AG04450 (cell line): ENCODE measurements around the gene TAF11L2. TPM values are rescaled to one million over a fixed set of nuclear protein-coding genes. Genes with fewer than 3 reads are reported as not detected.
"Not testable (repeated sequence)": the region's sequence is repeated elsewhere in the genome, so short reads cannot be mapped to it uniquely, and the experiment has no call there.

Experiments
- CTCF ChIA-PET: fragments of 300-600, 350-600 bp; formaldehyde crosslinking; extraction: SDS; loops from one replicate; lab custom pipeline; 2022; ENCODE audit warnings: antibody characterized with exemption, inconsistent platforms; lab: Charles Lee
- POLR2A ChIA-PET: fragments of 350-600 bp; formaldehyde crosslinking; extraction: SDS; loops from one replicate; lab custom pipeline; 2021; ENCODE audit warnings: antibody characterized with exemption, inconsistent platforms; lab: Yijun Ruan, JAX
- DNase-seq: peaks from one replicate; pipeline ENCODE4 v3.0.0-alpha.2; 2011; ENCODE audit warnings: low read depth, low spot score
- H3K27ac ChIP-seq: one replicate; pipeline ENCODE4 v1.5.1; 2012; ENCODE audit warnings: low read depth, low read length, control low read depth
- H3K27me3 ChIP-seq: one replicate; pipeline ENCODE4 v1.6.0; 2012; ENCODE audit warnings: low read length; ENCODE audit not compliant: control insufficient read depth, insufficient read depth
- H3K4me3 ChIP-seq: 2 replicates; pipeline ENCODE4 v1.5.1; 2011; ENCODE audit warnings: mild to moderate bottlenecking, low read depth, low read length, control low read depth
- H3K9me3 ChIP-seq: 2 replicates; pipeline ENCODE4 v1.5.1; 2012; ENCODE audit warnings: low read length; ENCODE audit not compliant: control insufficient read depth, insufficient read depth
- CTCF ChIP-seq: IDR thresholded peaks from 2 replicates; pipeline ENCODE4 v1.5.1; 2011; ENCODE audit warnings: low read depth, low read length, control low read depth, inconsistent platforms
- polyA plus RNA-seq: library from polyadenylated mRNA; depleted of rRNA; stranded (reverse); fragments of >200 nt; gene quantifications from 2 replicates; pipeline ENCODE4 v1.2.3, GENCODE V29; 2011

TAF11L2 gene
- polyA plus RNA-seq, 1 experiment: not detected

- Histone ChIP-seq H3K27ac (no peak overlapping the region), H3K4me3 (no peak overlapping the region), H3K27me3 (no peaks in the 10 kb centered on the region), H3K9me3 (no peaks in the 10 kb centered on the region; the same call in 1 of the 2 replicates)
- CTCF ChIA-PET: no interaction called here
- DNase-seq: no peak
- POLR2A ChIA-PET: no interaction called here
- no peak for TF ChIP-seq CTCF
Measured at GRCh38 chr5:17497446-17497845, 585 bp upstream of the TAF11L2 start.

DNA sequence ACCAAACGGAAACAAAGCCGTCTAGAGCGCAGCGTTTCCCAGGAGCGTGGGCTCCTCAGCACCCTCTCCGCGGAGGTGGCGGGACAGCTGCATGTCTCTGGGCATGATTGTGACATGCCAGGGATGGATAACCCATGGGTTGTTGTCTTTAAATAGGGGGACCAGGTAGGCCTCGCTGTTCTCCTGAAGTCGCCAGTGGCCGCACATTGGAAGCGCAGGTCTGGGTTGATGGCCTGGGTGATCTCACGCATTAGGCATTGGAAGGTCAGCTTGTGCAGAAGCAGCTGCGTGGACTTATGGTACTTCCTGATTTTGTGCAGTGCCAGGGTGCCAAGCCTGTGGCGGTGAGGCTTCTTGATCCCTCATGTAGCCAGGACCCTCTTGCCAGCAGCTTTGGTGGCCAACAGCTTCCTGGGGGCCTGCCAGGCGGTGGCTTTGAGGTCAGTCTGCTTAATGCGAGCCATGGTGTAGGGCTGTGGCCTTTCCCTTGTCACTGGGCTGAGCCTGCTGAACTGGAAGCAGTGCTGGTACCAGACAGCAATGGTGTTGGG, 13.8 kb downstream of the TAF11L2 start:
- Histone ChIP-seq H3K27me3 (no peaks in the 10 kb centered on the region), H3K27ac (no peak overlapping the region), H3K4me3 (no peak overlapping the region), H3K9me3 (no peaks in the 10 kb centered on the region)
- POLR2A ChIA-PET: no interaction called here
- CTCF ChIA-PET: no interaction called here
- DNase-seq: no peak
- no peak for TF ChIP-seq CTCF

DNA sequence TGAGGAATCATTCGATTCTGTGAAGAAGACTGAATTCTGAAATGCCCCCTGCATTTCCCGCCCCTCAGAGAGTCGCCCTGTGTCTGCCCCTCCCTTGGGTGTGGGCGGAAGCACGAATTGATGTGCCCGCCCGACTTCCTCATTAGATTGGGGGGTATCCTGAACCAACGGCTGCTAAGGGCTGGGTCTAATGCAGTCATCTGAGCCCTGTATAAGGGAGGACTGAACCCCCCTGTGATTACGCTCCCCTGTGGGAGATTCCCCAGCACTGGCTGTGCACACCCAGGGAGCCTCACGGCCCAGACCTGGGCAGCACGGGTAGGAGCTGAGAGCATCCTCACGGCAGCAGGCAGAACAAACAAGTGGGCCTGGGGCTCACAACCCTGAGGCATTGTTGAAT, 19.5 kb downstream of the TAF11L2 start:
- H3K27me3 ChIP-seq, H3K4me3 ChIP-seq, POLR2A ChIA-PET, H3K27ac ChIP-seq, DNase-seq, H3K9me3 ChIP-seq, CTCF ChIA-PET: not testable (repeated sequence)

GRCh38 chr5:17518067-17518466, 20.0 kb downstream of the TAF11L2 start, which contains the start of gene TAF11L3:
TSS of gene TAF11L3 (plus strand) at chr5:17518367.
- DNase-seq, POLR2A ChIA-PET: not testable (repeated sequence)

GRCh38 chr5:17519508-17519907, 21.5 kb downstream of the TAF11L2 start:
- DNase-seq, H3K27ac ChIP-seq, POLR2A ChIA-PET, H3K4me3 ChIP-seq, H3K9me3 ChIP-seq, CTCF ChIA-PET, H3K27me3 ChIP-seq: not testable (repeated sequence)

More at GRCh38 chr5:17518067-17518466, 20.0 kb downstream of the TAF11L2 start, which contains the start of gene TAF11L3:
- CTCF ChIA-PET, H3K27ac ChIP-seq, H3K27me3 ChIP-seq, H3K4me3 ChIP-seq, H3K9me3 ChIP-seq: not testable (repeated sequence)

DNA sequence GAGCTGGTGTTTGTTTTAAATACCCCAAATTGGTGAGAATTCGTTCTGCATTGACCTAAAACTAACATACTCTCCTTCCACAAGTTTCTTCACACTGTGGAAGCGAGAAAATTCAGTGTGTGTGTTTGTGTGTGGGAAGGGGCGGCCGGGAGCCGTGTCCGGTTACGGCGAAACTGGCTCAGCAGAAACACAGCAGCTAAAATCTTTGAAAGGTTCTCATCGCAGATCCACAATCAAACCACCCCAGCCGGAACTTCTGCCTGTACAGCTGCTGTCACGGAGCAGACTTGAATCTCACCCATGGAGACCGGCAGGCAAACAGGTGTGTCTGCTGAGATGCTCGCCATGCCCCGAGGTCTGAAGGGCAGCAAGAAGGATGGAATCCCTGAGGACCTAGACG, 23.5 kb downstream of the TAF11L2 start, which contains the start of gene TAF11L4:
TAF11L4 (plus strand) TSS at position 301 of the 400 bp plus-strand sequence.
- POLR2A ChIA-PET, CTCF ChIA-PET, H3K27ac ChIP-seq, DNase-seq, H3K4me3 ChIP-seq, H3K27me3 ChIP-seq, H3K9me3 ChIP-seq: not testable (repeated sequence)

DNA sequence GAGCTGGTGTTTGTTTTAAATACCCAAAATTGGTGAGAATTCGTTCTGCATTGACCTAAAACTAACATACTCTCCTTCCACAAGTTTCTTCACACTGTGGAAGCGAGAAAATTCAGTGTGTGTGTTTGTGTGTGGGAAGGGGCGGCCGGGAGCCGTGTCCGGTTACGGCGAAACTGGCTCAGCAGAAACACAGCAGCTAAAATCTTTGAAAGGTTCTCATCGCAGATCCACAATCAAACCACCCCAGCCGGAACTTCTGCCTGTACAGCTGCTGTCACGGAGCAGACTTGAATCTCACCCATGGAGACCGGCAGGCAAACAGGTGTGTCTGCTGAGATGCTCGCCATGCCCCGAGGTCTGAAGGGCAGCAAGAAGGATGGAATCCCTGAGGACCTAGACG, 26.9 kb downstream of the TAF11L2 start, which contains the start of gene TAF11L5:
TAF11L5 (plus strand) TSS at position 301 of the 400 bp plus-strand sequence.
- H3K27ac ChIP-seq, CTCF ChIA-PET: not testable (repeated sequence)

DNA sequence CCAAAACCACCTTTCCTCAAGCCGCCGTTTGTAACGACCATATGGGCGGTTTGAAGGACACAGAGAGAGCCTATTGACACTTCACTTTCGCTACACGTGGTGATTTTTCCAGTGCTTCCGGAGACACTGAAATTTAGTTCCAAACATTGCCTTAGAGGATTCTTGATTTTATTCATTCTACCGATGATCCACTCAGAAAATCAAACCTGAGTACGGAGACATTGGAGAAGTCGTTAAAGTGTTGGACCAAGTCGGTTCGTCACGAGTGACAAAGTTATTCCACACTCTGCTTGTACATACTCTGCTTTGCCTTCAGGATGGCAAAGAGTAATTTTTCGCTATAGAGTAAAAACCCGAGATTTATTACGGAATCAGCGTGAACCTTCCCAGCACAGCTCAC, 28.5 kb downstream of the TAF11L2 start:
- H3K27ac ChIP-seq, H3K27me3 ChIP-seq, CTCF ChIA-PET, H3K9me3 ChIP-seq, POLR2A ChIA-PET, DNase-seq, H3K4me3 ChIP-seq: not testable (repeated sequence)

More for the DNA sequence above, 26.9 kb downstream of the TAF11L2 start, which contains the start of gene TAF11L5:
- H3K4me3 ChIP-seq, DNase-seq, POLR2A ChIA-PET, H3K27me3 ChIP-seq, H3K9me3 ChIP-seq: not testable (repeated sequence)

GRCh38 chr5:17528369-17528768, 30.3 kb downstream of the TAF11L2 start, which contains the start of gene TAF11L6:
TSS of gene TAF11L6 (plus strand) at chr5:17528669.
- H3K27ac ChIP-seq, H3K9me3 ChIP-seq, H3K27me3 ChIP-seq, CTCF ChIA-PET, POLR2A ChIA-PET, DNase-seq, H3K4me3 ChIP-seq: not testable (repeated sequence)
